PC-9 (cell line): Measurements from ENCODE around the gene ITGA8.

Experiments used
- CTCF ChIP-seq: fragments of 200-600 bp; sonication (generic); conservative IDR thresholded peaks from 2 replicates; pipeline ENCODE4 v1.6.1; 2017; ENCODE audit warnings: mixed run types, antibody characterized with exemption, mild to moderate bottlenecking, moderate library complexity
- EZH2 ChIP-seq: fragments of 200-600 bp; sonication (generic); IDR thresholded peaks from 2 replicates; pipeline ENCODE4 v1.8.0; 2017; ENCODE audit warnings: antibody characterized with exemption, low read depth

- TF ChIP-seq CTCF = no peak
- TF ChIP-seq EZH2 = no peak
Observed at GRCh38 chr10:15632456-15633091, 87.1 kb downstream of the ITGA8 start.
